ENCODE data around the gene IFIT1.

IFIT1 gene

DNA sequence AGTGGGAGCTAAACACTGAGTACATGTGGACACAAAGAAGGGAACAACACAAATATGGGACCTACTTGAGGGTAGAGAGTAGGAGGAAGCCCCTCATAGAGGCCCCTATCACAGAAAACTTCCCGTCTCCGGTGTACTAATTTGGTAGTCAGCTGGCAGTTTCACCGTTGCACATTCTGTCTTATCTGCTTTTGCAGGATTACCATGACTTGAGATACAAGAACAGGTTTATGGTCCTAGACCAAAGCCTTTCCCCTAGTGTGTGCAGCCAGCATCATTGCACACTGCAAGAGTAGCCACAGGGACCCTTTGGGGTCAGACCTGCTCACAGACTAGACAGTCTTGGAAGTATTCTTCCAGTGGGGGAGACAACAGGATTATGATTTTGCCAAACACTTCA lies 20.4 kb upstream of the IFIT1 start:
- TF ChIP-seq POLR2A (IDR thresholded peaks at IDR 0.05; ENCODE audit: extremely low read depth, insufficient read length) (no peak), MYC (IDR thresholded peaks at IDR 0.05; ENCODE audit: low read depth, low read length) (no peak), MAX (IDR thresholded peaks at IDR 0.05; ENCODE audit: low read depth, low read length) (no peak)
- no peak overlapping the region for H3K4me3 ChIP-seq (ENCODE audit: low read depth, low read length)
- DNase-seq (ENCODE audit: low read depth): no peak

- TF ChIP-seq, protein P1, sequence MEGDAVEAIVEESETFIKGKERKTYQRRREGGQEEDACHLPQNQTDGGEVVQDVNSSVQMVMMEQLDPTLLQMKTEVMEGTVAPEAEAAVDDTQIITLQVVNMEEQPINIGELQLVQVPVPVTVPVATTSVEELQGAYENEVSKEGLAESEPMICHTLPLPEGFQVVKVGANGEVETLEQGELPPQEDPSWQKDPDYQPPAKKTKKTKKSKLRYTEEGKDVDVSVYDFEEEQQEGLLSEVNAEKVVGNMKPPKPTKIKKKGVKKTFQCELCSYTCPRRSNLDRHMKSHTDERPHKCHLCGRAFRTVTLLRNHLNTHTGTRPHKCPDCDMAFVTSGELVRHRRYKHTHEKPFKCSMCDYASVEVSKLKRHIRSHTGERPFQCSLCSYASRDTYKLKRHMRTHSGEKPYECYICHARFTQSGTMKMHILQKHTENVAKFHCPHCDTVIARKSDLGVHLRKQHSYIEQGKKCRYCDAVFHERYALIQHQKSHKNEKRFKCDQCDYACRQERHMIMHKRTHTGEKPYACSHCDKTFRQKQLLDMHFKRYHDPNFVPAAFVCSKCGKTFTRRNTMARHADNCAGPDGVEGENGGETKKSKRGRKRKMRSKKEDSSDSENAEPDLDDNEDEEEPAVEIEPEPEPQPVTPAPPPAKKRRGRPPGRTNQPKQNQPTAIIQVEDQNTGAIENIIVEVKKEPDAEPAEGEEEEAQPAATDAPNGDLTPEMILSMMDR (IDR thresholded peaks at IDR 0.05; ENCODE audit: low read depth, low read length): no peak
- TF ChIP-seq POLR2A (IDR thresholded peaks at IDR 0.05; ENCODE audit: extremely low read depth, insufficient read length): no peak
- TF ChIP-seq MYC (IDR thresholded peaks at IDR 0.05; ENCODE audit: low read depth, low read length): no peak
- TF ChIP-seq MAX (IDR thresholded peaks at IDR 0.05; ENCODE audit: low read depth, low read length): no peak
- H3K4me3 ChIP-seq (ENCODE audit: low read depth, low read length): no peak overlapping the region
- DNase-seq (ENCODE audit: low read depth): no peak
Measured at GRCh38 chr10:89373916-89374711, 18.3 kb upstream of the IFIT1 start.

DNA sequence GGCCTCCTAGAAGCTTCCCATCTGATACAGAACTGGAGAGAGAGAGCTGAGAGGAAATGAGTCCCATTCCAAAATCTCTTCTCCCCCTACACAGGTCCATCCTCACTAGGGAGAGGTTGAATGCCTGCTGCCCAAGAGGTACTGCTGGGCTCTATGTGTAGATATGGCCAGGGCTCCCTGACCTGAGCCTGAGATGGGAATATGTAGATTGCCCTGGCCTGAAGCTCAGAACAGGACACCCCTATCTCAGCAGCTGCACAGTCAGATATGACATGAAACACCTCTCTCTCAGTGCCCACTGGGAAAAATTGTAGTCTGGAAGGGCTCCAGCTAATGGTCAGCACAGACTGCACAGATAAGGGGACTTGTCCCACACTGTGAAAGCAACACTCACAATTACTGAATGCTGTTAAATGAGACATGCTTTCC lies 17.7 kb upstream of the IFIT1 start:
- DNase-seq (ENCODE audit: low read depth): no peak

DNA sequence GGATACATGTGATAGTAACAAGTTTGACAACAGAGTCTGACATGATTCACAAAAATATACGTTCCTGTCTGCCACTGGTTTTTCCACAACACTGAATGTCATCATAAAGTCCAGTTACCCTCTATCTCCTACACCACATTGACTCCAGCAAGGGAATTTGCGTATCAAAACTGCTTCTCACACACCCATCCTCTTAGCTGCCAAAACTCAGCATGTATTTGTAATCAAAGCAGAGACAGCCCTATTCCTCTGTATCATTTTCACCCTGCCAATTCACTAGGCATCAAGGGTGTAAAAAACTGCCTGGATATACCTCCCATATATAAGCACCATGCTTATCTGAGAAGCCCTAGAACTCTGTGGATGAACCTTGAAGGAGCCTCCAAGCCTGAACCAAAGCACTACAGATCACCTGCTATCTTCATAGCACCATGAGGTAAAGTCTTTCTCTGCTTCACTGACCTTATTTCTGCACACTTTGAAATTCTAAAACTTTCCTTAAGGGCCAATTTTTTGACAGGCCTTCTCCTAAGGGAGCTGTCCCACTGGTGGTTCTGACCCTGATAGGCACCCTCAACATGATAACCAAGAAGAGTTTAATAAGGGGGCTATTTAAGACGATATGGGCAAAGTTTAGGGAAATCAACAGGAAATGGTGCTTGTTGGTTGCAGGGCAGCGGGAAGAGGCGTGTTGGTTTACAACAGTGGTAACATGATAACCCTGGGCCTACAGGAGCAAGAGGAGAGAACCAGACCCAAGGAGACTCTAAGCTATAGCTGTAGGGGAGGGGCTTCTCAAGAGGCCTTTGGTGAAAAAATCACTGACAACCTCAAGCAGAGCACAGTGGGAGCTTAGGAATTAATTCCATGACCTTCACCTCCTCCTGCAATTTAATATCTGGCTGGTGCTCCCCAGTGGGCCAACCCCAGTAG lies 14.5 kb upstream of the IFIT1 start, which contains the start of gene IFIT1B:
TSS of gene IFIT1B (plus strand) at position 352 of the 933 bp plus-strand sequence. CDS start at position 432, 80 bp downstream.
- no peak for DNase-seq (ENCODE audit: low read depth)
- TF ChIP-seq MYC (IDR thresholded peaks at IDR 0.05; ENCODE audit: low read depth, low read length) (no peak), MAX (IDR thresholded peaks at IDR 0.05; ENCODE audit: low read depth, low read length) (no peak)
- TF ChIP-seq, protein P1 (IDR thresholded peaks at IDR 0.05; ENCODE audit: low read depth, low read length): no peak
- H3K4me3 ChIP-seq (ENCODE audit: low read depth, low read length): no peak within 1 kb of the TSS

More for the DNA sequence above, 17.7 kb upstream of the IFIT1 start:
- H3K4me3 ChIP-seq (ENCODE audit: low read depth, low read length): no peak overlapping the region
- TF ChIP-seq, protein P1 (IDR thresholded peaks at IDR 0.05; ENCODE audit: low read depth, low read length): no peak
- TF ChIP-seq POLR2A (IDR thresholded peaks at IDR 0.05; ENCODE audit: extremely low read depth, insufficient read length) (no peak), MAX (IDR thresholded peaks at IDR 0.05; ENCODE audit: low read depth, low read length) (no peak), MYC (IDR thresholded peaks at IDR 0.05; ENCODE audit: low read depth, low read length) (no peak)

DNA sequence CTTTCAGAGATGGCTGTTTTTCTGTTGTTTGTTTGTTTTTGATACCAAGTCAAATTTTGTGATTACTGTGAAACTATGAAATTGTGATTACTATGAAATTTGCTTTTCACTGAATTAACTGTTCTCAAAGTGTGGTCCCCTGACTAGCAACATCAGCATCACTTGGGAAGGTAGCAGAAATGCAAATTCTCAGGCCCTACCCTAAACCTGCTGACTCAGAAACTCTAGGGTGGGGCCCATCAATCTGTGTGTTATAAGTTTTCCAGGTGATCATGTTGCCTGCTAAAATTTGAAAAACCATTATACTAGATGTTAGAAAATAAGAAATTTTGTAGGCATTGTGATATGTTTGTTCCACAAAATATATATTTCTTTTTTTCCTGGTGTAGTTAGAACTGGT lies 13.3 kb upstream of the IFIT1 start:
- TF ChIP-seq MYC (IDR thresholded peaks at IDR 0.05; ENCODE audit: low read depth, low read length) (no peak), MAX (IDR thresholded peaks at IDR 0.05; ENCODE audit: low read depth, low read length) (no peak), POLR2A (IDR thresholded peaks at IDR 0.05; ENCODE audit: extremely low read depth, insufficient read length) (no peak)
- TF ChIP-seq, protein P1 (IDR thresholded peaks at IDR 0.05; ENCODE audit: low read depth, low read length): no peak
- H3K4me3 ChIP-seq (ENCODE audit: low read depth, low read length): no peak overlapping the region
- no peak for DNase-seq (ENCODE audit: low read depth)

Measured in NB4 (cell line).